Motor neuron (in vitro differentiated cells): ENCODE measurements around the gene NUDT6. TPM values are rescaled to one million over a fixed set of nuclear protein-coding genes. Genes with fewer than 3 reads are reported as not detected.

Experiments
- ATAC-seq, 8 experiments: fragments of 200-7000 bp; cut with Tn5 transposase; replicated peaks in 6 of 8; 2 replicates each; pipeline ENCODE4 v1.8.0; 2021; ENCODE audit warnings: mild to moderate bottlenecking in 8 of 8, moderate library complexity in 8 of 8
- H3K27ac ChIP-seq, 2 donors: fragments of 250-450 bp; sonication (Bioruptor Pico); 2 replicates each; pipeline ENCODE4 v1.9.0; 2021; ENCODE audit warnings: antibody characterized with exemption in 2 of 2, mild to moderate bottlenecking in 2 of 2, moderate library complexity in 1 of 2
- H3K4me1 ChIP-seq, 2 donors: fragments of 250-450 bp; sonication (Bioruptor Pico); replicated peaks in 1 of 2; 2 replicates each; pipeline ENCODE4 v1.6.1; 2021; ENCODE audit warnings: antibody characterized with exemption in 2 of 2, mild to moderate bottlenecking in 2 of 2, moderate library complexity in 1 of 2
- H3K4me3 ChIP-seq, 5 donors: fragments of 250-450 bp; sonication (Bioruptor Pico); 2 replicates each; pipeline ENCODE4 v1.9.0; 2021; ENCODE audit warnings: antibody characterized with exemption in 5 of 5, mild to moderate bottlenecking in 5 of 5, moderate library complexity in 4 of 5
- WGBS, 10 experiments: fragments of 450-650 bp; shearing (Covaris generic); methylation state at CpG; one replicate each; pipeline ENCODE4 v1.0.0; 2022; 5-methylcytosine and 5-hydroxymethylcytosine counted together
- in situ Hi-C, 9 experiments: fragments of 400-800 bp; cut with MboI; loops; one replicate each; pipeline ENCODE4 v1.15.0; 2021; ENCODE audit warnings: low sequenced_read_pairs in 9 of 9, low pct_unique_long_range_greater_than_20kb in 2 of 9; ENCODE audit not compliant: unreplicated experiment in 9 of 9
- total RNA-seq, 8 experiments: library from RNA; unstranded; fragments of 300-600 nt; gene quantifications; 2 replicates each; pipeline versions ENCODE4 v1.2.3 to v1.2.4, GENCODE V29; 2022

NUDT6 gene
- 10 to 100 TPM in 3 of 8 experiments, 1 to 10 TPM in 5; 6.6 to 14.2 (median 9.7) TPM for total RNA-seq

GRCh38 chr4:122921971-122922876 is at the start of gene NUDT6:
TSS of gene NUDT6 (minus strand) at chr4:122922597. CDS start at chr4:122922572, 25 bp downstream.
- Histone ChIP-seq H3K4me1 (peaks cover 9% of the 10 kb centered on the region in 2 donors), H3K4me3 (peak within 1 kb of the TSS; percentile 64 to 92 (median 79)), H3K27ac (peak within 1 kb of the TSS; percentile 64 to 88)
- in situ Hi-C loops: loop anchor here in 4 of 9 experiments (25.0 kb wide), 2 partner anchors 160 to 310 kb away; partner anchors contain the start of gene IL21 (in 3 of the 4)
- peak; percentile 78 to 94 (median 91) for ATAC-seq
- 0 to 1% (median 0%) methylated on average over 2 to 34 of the region's 63 CpGs; no CpG with 5 or more reads in 3 of the 10 experiments for WGBS, 10 experiments

- Histone ChIP-seq H3K4me1 (no peaks in the 10 kb centered on the region), H3K27ac (no peak overlapping the region), H3K4me3 (no peak overlapping the region)
- in situ Hi-C loops: no loop called here
- ATAC-seq: peak in 1 of 8 experiments; percentile 55
- WGBS, 10 experiments: 37 to 92% (median 66%) methylated on average over 3 to 6 of the region's 6 CpGs
Measured at GRCh38 chr4:122968227-122968812, 45.9 kb upstream of the NUDT6 start.

DNA sequence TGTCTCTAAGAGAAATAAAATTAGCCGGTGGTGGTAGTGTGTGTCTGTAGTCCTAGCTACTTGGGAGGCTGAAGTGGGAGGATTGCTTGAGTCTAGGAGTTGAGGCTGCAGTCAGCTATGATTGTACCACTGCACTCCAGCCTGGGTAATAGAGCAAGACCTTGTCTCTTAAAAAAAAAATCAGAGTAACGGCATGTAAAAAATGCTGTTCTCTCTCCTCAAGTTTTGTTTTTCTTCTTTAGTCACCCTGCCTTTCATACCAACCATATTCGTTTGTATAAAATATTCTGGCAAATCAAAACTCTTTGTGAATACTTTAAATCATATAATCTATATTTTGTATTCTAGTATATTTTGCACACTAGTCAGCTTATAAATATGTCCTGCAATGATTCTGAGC is 44.8 kb upstream of the NUDT6 start:
- in situ Hi-C loops: no loop called here

DNA sequence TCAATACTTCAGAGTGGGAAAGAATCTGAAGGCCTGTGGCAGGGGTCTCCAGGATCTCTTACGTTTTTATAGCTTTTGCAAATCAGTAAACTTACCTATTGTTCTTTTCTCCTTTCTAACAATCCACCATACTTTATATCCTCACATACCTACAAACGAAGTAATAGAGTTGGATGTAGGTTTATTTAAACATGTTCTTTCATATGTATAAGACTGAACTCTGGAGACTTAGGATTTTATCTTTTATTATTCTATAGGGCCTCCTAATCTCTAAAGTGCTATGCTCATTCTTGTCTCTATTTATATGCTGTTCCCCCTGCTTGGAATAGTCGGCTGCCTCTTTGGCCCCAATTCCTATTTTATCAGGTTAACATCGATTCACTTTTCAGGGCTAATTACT is 43.8 kb upstream of the NUDT6 start:
- ATAC-seq: no peak
- Histone ChIP-seq H3K27ac (no peak overlapping the region), H3K4me1 (no peaks in the 10 kb centered on the region), H3K4me3 (no peak overlapping the region)
- 52 to 100% (median 85%) methylated on average over 2 to 4 of the region's 4 CpGs; no CpG with 5 or more reads in 2 of the 10 experiments for WGBS, 10 experiments
- in situ Hi-C loops: no loop called here

More for the DNA sequence above, 44.8 kb upstream of the NUDT6 start:
- ATAC-seq: no peak
- Histone ChIP-seq H3K4me3 (no peak overlapping the region), H3K4me1 (no peaks in the 10 kb centered on the region), H3K27ac (no peak overlapping the region)
- 60 to 100% (median 93%) methylated on average over 1 to 3 of the region's 3 CpGs for WGBS, 10 experiments

- peak in 2 of 8 experiments; percentile 57 to 58 for ATAC-seq
- in situ Hi-C loops: no loop called here
Measured at GRCh38 chr4:122963216-122963615, 40.8 kb upstream of the NUDT6 start.

GRCh38 chr4:122960611-122961000 is 38.2 kb upstream of the NUDT6 start:
- Histone ChIP-seq H3K4me3 (no peak overlapping the region), H3K4me1 (no peaks in the 10 kb centered on the region), H3K27ac (no peak overlapping the region)
- in situ Hi-C loops: no loop called here
- WGBS, 10 experiments: 0 to 89% (median 42%) methylated on average over 1 to 2 of the region's 2 CpGs; no CpG with 5 or more reads in 1 of the 10 experiments
- ATAC-seq: no peak

More at GRCh38 chr4:122963216-122963615, 40.8 kb upstream of the NUDT6 start:
- Histone ChIP-seq H3K4me1 (no peaks in the 10 kb centered on the region), H3K27ac (no peak overlapping the region), H3K4me3 (no peak overlapping the region)

- Histone ChIP-seq H3K27ac (no peak overlapping the region), H3K4me1 (no peaks in the 10 kb centered on the region), H3K4me3 (no peak overlapping the region)
- no peak for ATAC-seq
- WGBS, 10 experiments: 64 to 100% (median 90%) methylated on average over 2 to 3 of the region's 3 CpGs; no CpG with 5 or more reads in 1 of the 10 experiments
- in situ Hi-C loops: no loop called here
Measured at GRCh38 chr4:122959981-122960610, 37.7 kb upstream of the NUDT6 start.

DNA sequence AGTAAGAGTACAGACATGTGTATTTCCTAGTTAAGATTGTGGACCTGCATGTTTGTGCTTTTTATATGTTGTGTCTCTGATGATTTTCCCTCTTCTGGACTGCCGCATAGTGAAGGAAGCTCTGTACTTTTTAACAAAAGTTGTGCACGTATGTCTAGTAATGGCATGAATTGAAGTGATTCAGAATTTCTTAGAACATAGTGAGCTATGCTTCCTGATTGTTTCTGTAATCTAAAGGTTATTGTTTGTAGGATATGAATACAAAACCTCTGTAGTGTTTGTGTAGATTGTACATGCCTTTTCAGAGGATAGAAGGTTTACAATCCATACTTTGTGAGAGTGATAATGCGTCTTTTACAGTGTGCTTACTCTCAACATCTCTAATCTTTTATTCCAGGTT is 37.0 kb upstream of the NUDT6 start:
- H3K27ac ChIP-seq: no peak overlapping the region
- no peak for ATAC-seq
- 58 to 100% (median 92%) methylated on average over 1 to 3 of the region's 3 CpGs for WGBS, 10 experiments
- no peaks in the 10 kb centered on the region for H3K4me1 ChIP-seq
- in situ Hi-C loops: no loop called here
- H3K4me3 ChIP-seq: no peak overlapping the region

GRCh38 chr4:122958505-122958904 is 36.1 kb upstream of the NUDT6 start:
- Histone ChIP-seq H3K4me1 (no peaks in the 10 kb centered on the region), H3K4me3 (no peak overlapping the region)
- in situ Hi-C loops: no loop called here

GRCh38 chr4:122953924-122954323 is 31.5 kb upstream of the NUDT6 start:
- Histone ChIP-seq H3K4me1 (no peaks in the 10 kb centered on the region), H3K4me3 (no peak overlapping the region), H3K27ac (no peak overlapping the region)
- no peak for ATAC-seq
- WGBS, 10 experiments: 90 to 100% (median 100%) methylated on average over 1 to 2 of the region's 3 CpGs; no CpG with 5 or more reads in 6 of the 10 experiments
- in situ Hi-C loops: no loop called here

More at GRCh38 chr4:122958505-122958904, 36.1 kb upstream of the NUDT6 start:
- H3K27ac ChIP-seq: no peak overlapping the region
- WGBS, 10 experiments: 40 to 100% (median 88%) methylated on average over 1 to 2 of the region's 2 CpGs; no CpG with 5 or more reads in 3 of the 10 experiments
- ATAC-seq: no peak

DNA sequence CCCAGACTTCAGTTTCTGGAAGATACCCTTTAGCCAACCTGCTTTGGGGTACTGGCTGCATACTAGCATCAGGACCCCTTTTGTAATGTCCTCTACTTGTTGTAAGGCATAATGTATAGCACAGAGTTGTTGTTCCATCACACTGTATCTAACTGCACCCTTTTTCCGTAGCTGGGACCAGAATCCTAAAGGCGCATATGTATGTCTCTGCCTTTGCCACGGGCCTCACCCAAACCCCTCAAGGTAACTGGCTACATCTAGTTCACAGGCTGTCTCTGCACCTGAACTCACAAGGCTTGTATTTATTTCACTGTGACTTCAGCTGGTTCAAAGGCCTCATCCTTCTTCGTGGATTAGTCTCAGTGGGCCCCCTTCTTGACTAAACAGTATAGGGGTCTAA is 29.6 kb upstream of the NUDT6 start:
- Histone ChIP-seq H3K27ac (no peak overlapping the region), H3K4me3 (no peak overlapping the region), H3K4me1 (no peaks in the 10 kb centered on the region)
- in situ Hi-C loops: no loop called here
- peak in 3 of 8 experiments; percentile 19 to 80 (median 71) for ATAC-seq
- 50 to 100% (median 96%) methylated on average over 1 to 4 of the region's 4 CpGs; no CpG with 5 or more reads in 3 of the 10 experiments for WGBS, 10 experiments

DNA sequence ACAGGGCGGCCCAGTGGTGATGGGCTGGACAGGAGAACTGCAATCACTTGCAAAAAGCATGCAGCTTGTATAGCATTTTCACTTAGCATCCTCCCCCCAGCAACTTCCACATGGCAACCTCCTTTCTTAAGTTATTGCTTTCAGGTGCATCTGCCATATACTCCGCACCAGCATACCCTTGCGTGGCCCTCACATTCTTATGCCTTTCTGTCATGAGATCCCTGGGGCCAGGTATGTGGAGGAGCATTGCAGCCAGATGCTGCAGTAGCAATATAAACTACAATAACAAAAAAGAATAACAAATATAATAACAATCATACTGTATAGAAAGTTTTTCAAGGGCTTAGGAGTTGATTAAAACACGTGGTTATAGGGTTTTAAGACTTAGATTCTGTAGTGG is 26.3 kb upstream of the NUDT6 start:
- no peak overlapping the region for H3K27ac ChIP-seq
- H3K4me3 ChIP-seq: no peak overlapping the region
- ATAC-seq: no peak
- in situ Hi-C loops: no loop called here
- no peaks in the 10 kb centered on the region for H3K4me1 ChIP-seq
- WGBS, 10 experiments: 64 to 100% (median 83%) methylated on average over 1 to 4 of the region's 4 CpGs; no CpG with 5 or more reads in 3 of the 10 experiments

- no peak overlapping the region for H3K27ac ChIP-seq
- peak in 3 of 8 experiments; percentile 47 to 79 (median 64) for ATAC-seq
- 14 to 100% (median 93%) methylated on average over 1 of the region's 1 CpG; no CpG with 5 or more reads in 1 of the 10 experiments for WGBS, 10 experiments
- no peaks in the 10 kb centered on the region for H3K4me1 ChIP-seq
- in situ Hi-C loops: no loop called here
- no peak overlapping the region for H3K4me3 ChIP-seq
Measured at GRCh38 chr4:122946142-122946541, 23.7 kb upstream of the NUDT6 start.
